Measurements from ENCODE around the gene KCNJ2. TPM values are rescaled to one million over a fixed set of nuclear protein-coding genes. Genes with fewer than 3 reads are reported as not detected.

The KCNJ2 gene
- total RNA-seq, 1 experiment from 2014 or later, result not detected

GRCh38 chr17:70132505-70132904, 36.8 kb upstream of the KCNJ2 start:
- Histone ChIP-seq H3K27ac (ENCODE audit: low read depth, low read length) (no peak overlapping the region), H3K4me2 (ENCODE audit: low read length) (no peak overlapping the region), H3K9me2 (ENCODE audit: insufficient read depth) (no peaks in the 10 kb centered on the region), H3K79me2 (ENCODE audit: insufficient read depth, low read length) (no peaks in the 10 kb centered on the region), H3K36me3 (ENCODE audit: control insufficient read depth in 1 of 2, insufficient read depth in 2 of 2, low read length in 2 of 2) (no peaks in the 10 kb centered on the region), H3K9me3 (ENCODE audit: control insufficient read depth in 1 of 2, insufficient read depth in 1 of 2, low read depth in 1 of 2, low read length in 2 of 2) (peaks cover 16 to 25% of the 10 kb centered on the region in 2 experiments; a peak in 2 of 4 replicates), H3K9ac (ENCODE audit: low read length) (no peak overlapping the region), H4K20me1 (ENCODE audit: insufficient read depth) (no peaks in the 10 kb centered on the region), H2AFZ (ENCODE audit: low read depth, low read length, poor library complexity, severe bottlenecking) (no peak overlapping the region), H3K27me3 (ENCODE audit: insufficient read depth, low read length) (no peaks in the 10 kb centered on the region), H3K4me1 (ENCODE audit: control insufficient read depth in 1 of 2, insufficient read depth in 2 of 2, low read length in 2 of 2) (no peaks in the 10 kb centered on the region), H3K4me3 (replicated peaks in 1 of 2; ENCODE audit: low read depth in 1 of 2, low read length in 2 of 2) (no peak overlapping the region)
- TF ChIP-seq, protein P1, sequence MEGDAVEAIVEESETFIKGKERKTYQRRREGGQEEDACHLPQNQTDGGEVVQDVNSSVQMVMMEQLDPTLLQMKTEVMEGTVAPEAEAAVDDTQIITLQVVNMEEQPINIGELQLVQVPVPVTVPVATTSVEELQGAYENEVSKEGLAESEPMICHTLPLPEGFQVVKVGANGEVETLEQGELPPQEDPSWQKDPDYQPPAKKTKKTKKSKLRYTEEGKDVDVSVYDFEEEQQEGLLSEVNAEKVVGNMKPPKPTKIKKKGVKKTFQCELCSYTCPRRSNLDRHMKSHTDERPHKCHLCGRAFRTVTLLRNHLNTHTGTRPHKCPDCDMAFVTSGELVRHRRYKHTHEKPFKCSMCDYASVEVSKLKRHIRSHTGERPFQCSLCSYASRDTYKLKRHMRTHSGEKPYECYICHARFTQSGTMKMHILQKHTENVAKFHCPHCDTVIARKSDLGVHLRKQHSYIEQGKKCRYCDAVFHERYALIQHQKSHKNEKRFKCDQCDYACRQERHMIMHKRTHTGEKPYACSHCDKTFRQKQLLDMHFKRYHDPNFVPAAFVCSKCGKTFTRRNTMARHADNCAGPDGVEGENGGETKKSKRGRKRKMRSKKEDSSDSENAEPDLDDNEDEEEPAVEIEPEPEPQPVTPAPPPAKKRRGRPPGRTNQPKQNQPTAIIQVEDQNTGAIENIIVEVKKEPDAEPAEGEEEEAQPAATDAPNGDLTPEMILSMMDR (IDR thresholded peaks at IDR 0.05 in 2 of 3, conservative IDR thresholded peaks at IDR 0.05 in 1 of 3; ENCODE audit: borderline replicate concordance in 1 of 3, insufficient read depth in 1 of 3, low read depth in 2 of 3, low read length in 2 of 3), result no peak
- TF ChIP-seq POLR2AphosphoS5 (IDR thresholded peaks at IDR 0.05; ENCODE audit: low read depth, low read length) (no peak), TCF7L2 (IDR thresholded peaks at IDR 0.05; ENCODE audit: borderline replicate concordance, extremely low read depth, insufficient read depth, insufficient read length) (no peak)
- DNase-seq (ENCODE audit: low read depth, low spot score) (no peak), ATAC-seq (no peak)
- RAD21 ChIA-PET (ENCODE audit: low non-redundant PET in 1 of 2, low total read pairs in 2 of 2, uncharacterized antibody in 2 of 2, unreplicated experiment in 2 of 2), result no interaction called here
- CTCF ChIA-PET, result interaction anchor here (1.0 kb wide), 1 partner anchor 11 kb away, joined by 3 read pairs; no protein-coding TSS in a partner anchor
- POLR2A ChIA-PET, result no interaction called here
- BruUV-seq (replicated peaks), result no TSS peak
- intact Hi-C loops (cut with micrococcal nuclease), result no loop called here

DNA sequence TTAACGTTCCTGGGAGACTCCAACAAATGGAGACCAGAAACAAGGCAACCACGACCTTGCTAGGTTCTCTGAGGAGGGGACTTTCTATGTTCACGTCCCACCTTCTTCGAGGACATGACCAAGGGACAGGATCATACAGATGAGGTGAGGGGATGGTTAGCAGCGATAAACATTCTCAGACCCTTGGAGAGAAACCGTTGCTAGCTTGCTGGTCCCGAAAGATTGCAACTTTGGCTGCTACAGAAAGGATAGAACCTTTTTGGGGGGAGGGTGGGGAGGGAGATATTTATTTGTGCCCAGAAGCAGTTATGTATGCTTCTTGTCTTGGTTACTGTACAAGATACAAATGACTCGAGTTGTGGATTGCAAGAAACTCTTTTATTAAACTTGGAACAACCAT, 35.3 kb upstream of the KCNJ2 start:
- no TSS peak for BruUV-seq (replicated peaks)
- ChIA-PET RAD21 (ENCODE audit: low non-redundant PET in 1 of 2, low total read pairs in 2 of 2, uncharacterized antibody in 2 of 2, unreplicated experiment in 2 of 2) (no interaction called here), CTCF (no interaction called here), POLR2A (no interaction called here)
- ATAC-seq (no peak), DNase-seq (ENCODE audit: low read depth, low spot score) (no peak)
- H3K36me3 ChIP-seq (ENCODE audit: control insufficient read depth in 1 of 2, insufficient read depth in 2 of 2, low read length in 2 of 2), result no peaks in the 10 kb centered on the region
- no peaks in the 10 kb centered on the region for H3K79me2 ChIP-seq (ENCODE audit: insufficient read depth, low read length)
- H3K27ac ChIP-seq (ENCODE audit: low read depth, low read length), result no peak overlapping the region
- H3K4me2 ChIP-seq (ENCODE audit: low read length), result no peak overlapping the region
- intact Hi-C loops (cut with micrococcal nuclease), result no loop called here
- peaks cover 13 to 19% of the 10 kb centered on the region in 2 experiments; a peak in 2 of 4 replicates for H3K9me3 ChIP-seq (ENCODE audit: control insufficient read depth in 1 of 2, insufficient read depth in 1 of 2, low read depth in 1 of 2, low read length in 2 of 2)
- H3K9ac ChIP-seq (ENCODE audit: low read length), result no peak overlapping the region
- H3K27me3 ChIP-seq (ENCODE audit: insufficient read depth, low read length), result no peaks in the 10 kb centered on the region
- no peaks in the 10 kb centered on the region for H4K20me1 ChIP-seq (ENCODE audit: insufficient read depth)
- no peak overlapping the region for H2AFZ ChIP-seq (ENCODE audit: low read depth, low read length, poor library complexity, severe bottlenecking)
- no peaks in the 10 kb centered on the region for H3K4me1 ChIP-seq (ENCODE audit: control insufficient read depth in 1 of 2, insufficient read depth in 2 of 2, low read length in 2 of 2)
- H3K9me2 ChIP-seq (ENCODE audit: insufficient read depth), result no peaks in the 10 kb centered on the region
- no peak overlapping the region for H3K4me3 ChIP-seq (replicated peaks in 1 of 2; ENCODE audit: low read depth in 1 of 2, low read length in 2 of 2)
- TF ChIP-seq TCF7L2 (IDR thresholded peaks at IDR 0.05; ENCODE audit: borderline replicate concordance, extremely low read depth, insufficient read depth, insufficient read length) (no peak), YY1 (IDR thresholded peaks at IDR 0.05; ENCODE audit: extremely low read depth, insufficient replicate concordance, low read depth, low read length) (no peak), JUND (IDR thresholded peaks at IDR 0.05) (no peak), ELF1 (IDR thresholded peaks at IDR 0.05; ENCODE audit: borderline replicate concordance, low read depth) (no peak), FOSL1 (IDR thresholded peaks at IDR 0.05; ENCODE audit: low read depth) (no peak), ZNF274 (IDR thresholded peaks at IDR 0.05; ENCODE audit: low read depth, low read length) (no peak), EZH2phosphoT487 (IDR thresholded peaks at IDR 0.05; ENCODE audit: borderline replicate concordance) (no peak), SRF (IDR thresholded peaks at IDR 0.05; ENCODE audit: low read depth) (no peak), EZH2 (IDR thresholded peaks at IDR 0.05) (no peak), ZFX (IDR thresholded peaks at IDR 0.05) (no peak)
- TF ChIP-seq, protein P2, sequence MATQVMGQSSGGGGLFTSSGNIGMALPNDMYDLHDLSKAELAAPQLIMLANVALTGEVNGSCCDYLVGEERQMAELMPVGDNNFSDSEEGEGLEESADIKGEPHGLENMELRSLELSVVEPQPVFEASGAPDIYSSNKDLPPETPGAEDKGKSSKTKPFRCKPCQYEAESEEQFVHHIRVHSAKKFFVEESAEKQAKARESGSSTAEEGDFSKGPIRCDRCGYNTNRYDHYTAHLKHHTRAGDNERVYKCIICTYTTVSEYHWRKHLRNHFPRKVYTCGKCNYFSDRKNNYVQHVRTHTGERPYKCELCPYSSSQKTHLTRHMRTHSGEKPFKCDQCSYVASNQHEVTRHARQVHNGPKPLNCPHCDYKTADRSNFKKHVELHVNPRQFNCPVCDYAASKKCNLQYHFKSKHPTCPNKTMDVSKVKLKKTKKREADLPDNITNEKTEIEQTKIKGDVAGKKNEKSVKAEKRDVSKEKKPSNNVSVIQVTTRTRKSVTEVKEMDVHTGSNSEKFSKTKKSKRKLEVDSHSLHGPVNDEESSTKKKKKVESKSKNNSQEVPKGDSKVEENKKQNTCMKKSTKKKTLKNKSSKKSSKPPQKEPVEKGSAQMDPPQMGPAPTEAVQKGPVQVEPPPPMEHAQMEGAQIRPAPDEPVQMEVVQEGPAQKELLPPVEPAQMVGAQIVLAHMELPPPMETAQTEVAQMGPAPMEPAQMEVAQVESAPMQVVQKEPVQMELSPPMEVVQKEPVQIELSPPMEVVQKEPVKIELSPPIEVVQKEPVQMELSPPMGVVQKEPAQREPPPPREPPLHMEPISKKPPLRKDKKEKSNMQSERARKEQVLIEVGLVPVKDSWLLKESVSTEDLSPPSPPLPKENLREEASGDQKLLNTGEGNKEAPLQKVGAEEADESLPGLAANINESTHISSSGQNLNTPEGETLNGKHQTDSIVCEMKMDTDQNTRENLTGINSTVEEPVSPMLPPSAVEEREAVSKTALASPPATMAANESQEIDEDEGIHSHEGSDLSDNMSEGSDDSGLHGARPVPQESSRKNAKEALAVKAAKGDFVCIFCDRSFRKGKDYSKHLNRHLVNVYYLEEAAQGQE (IDR thresholded peaks at IDR 0.05; ENCODE audit: low read depth), result no peak

Data from HCT116 (cell line).